ENCODE results near the gene THAP8.
A peak's percentile ranks its signal among the peaks of the same experiment; 100 is the strongest.
"Not testable (repeated sequence)": the region's sequence is repeated elsewhere in the genome, so short reads cannot be mapped to it uniquely, and the experiment has no call there.

The THAP8 gene, protein sequence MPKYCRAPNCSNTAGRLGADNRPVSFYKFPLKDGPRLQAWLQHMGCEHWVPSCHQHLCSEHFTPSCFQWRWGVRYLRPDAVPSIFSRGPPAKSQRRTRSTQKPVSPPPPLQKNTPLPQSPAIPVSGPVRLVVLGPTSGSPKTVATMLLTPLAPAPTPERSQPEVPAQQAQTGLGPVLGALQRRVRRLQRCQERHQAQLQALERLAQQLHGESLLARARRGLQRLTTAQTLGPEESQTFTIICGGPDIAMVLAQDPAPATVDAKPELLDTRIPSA

DNA sequence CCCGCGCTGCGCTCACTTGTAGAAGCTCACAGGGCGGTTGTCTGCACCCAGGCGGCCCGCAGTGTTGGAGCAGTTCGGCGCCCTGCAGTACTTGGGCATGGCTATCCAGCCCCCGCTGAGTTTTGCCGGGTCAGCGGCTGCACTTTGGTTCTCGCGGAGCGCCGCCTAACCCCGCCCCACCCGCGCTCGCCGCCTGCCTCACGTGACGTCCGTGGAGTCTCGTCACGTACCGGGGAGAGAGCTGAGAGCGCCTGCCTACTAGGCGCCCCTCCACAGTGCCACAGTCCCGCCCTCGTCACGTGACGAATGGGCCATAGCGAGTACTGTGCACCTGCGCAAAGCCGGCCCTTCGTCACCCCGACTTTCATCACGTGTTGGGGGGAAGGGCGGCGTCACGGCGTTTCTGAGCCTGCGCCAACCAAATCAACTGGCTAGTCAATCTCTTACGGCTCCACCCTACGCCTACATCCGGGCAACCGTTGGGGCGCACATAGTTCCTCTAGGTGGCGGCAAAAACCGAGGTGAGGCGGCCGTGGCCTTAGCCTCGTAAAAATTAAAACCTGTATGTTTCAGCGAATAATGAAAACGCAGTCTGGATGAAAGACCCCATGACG is at the start of gene THAP8:
Gene THAP8, minus strand, starts transcription at position 167 of the 614 bp plus-strand sequence. Its CDS starts 68 bp downstream, at position 99.
- peak; percentile 96 for DNase-seq

DNA sequence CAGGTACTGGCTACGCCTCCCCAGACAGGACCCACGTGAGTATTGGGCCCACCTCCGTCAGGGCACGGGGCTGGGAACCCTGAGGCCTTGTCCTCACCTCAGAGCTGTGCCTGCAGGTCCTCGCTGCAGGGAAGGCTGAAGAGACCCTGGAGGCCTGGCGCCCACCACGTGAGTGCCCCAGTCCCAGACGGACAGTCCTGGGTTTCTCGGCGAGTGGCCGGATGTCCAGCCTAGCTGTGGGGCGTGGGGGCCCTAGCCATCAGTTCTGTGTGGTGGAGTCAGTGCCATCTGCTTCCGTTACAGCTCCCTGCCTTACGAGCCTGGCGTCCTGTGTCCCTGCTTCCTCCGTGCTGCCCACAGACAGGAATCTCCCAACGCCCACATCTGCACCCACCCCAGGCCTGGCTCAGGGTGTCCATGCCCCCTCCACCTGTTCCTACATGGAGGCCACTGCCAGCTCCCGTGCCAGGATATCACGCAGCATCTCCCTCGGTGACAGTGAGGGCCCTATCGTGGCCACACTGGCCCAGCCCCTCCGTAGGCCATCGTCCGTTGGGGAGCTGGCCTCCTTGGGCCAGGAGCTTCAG is 49.0 kb upstream of the THAP8 start:
- DNase-seq = no peak

DNA sequence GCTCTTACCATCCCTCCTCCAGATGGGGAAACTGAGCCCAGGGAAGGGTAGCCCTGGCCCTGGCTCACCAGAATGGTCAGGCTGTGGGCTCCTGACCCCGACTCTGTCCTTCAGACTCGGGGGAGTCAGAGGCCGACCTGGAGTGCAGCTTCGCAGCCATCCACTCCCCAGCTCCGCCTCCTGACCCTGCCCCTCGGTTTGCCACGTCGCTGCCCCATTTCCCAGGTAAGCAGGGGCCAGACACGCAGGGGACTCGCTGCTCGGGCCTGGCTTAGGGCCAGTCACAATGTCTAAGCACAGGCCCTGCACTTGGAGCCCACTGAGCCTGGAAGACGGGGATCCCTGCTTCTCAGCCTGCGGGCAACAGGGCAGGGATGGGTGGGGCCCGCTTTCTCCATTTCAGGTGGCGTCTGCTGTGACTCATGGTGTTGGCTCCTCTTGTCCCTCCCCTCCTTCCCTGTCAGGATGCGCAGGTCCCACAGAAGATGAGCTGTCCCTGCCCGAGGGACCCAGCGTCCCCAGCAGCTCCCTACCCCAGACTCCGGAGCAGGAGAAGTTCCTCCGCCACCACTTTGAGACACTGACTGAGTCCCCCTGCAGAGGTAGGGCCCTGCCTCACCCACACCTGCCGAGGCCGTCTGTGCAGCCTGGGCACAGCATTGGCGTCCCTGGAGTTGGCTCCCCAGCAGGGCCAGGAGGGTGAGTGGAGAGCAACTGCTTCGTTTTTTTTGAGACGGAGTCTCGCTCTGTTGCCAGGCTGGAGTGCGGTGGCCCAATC is 47.7 kb upstream of the THAP8 start:
- no peak for DNase-seq

DNA sequence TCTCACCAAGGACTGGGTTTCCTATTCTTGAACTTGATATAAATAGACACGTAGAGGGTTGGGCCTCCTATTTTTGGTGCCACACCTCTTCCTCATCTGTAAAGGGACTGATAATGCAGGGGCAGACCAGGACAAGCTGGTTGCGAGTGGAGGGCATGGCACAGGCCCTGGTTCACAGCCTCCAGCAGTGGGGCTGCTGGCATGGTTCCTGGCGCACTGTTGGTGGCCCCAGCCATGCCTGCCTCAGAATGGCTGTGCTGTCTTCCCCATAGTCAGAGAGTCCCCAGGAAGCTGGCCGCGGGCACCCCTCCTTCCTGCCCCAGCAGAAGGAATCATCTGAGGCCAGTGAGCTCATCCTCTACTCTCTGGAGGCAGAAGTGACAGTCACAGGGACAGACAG is 46.4 kb upstream of the THAP8 start:
- DNase-seq = no peak

DNA sequence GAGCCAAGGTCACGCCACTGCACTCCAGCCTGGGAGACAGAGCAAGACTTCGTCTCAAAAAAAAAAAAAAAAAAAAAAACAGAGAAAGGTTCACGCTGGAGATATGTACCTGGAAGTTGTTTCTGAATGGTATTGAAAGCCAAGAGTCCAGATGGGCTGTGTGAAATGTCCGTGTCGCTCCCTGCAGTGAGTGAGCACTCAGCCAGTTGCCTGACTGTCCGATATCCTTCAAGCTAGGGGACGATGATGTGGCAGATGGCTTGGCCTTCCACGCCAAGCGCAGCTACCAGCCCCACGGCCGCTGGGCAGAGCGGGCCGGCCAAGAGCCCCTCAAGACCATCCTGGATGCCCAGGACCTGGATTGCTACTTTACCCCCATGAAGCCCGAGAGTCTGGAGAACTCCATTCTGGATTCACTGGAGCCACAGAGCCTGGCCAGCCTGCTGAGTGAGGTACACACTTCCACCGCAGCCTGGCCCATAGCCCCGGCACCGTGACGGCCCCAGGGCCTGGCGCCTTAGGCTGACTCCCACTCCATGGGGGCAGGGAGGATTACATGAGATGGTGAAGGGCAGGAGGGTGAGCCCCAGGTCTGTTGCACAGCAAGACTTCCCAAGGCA is 45.2 kb upstream of the THAP8 start:
- no peak for DNase-seq

DNA sequence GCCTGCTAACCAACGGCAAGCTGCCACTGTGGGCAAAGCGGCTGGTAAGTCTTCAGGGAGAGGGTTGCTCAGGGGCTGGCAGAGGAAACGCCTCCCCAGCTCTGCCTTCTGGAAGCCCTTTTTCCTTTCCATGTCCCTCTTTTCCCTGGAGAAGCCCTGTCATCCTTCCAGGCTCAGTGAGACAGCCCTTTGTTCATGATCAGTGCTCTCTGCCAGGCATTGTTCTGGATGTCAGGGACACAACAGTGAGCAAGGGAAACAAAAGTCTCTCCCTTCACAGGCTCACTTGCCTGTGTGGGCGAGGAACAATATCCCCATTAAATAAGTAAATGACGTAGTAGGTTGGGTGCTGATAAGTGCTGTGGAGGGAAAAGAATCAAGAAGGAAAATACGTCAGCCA is 43.0 kb upstream of the THAP8 start:
- DNase-seq = no peak

DNA sequence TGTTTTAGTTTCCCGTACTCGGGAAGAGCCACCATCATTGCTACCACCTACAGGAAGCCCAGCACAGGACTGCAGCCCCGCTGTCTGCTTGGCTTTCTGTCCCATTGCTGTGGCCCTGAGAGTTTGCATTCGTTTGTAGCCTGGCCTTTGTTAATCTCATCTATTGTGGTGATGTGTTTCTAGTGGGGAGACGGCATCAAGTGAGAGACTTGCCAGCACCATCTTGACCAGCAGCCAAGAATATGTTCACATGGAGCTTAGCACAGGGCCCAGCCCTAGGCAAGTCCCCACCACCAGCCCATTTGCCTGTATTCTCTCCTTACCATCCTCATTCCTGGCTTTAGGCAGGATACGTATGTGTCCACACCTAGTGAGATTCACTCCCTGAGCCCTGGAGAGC is 39.6 kb upstream of the THAP8 start:
- DNase-seq = no peak

DNA sequence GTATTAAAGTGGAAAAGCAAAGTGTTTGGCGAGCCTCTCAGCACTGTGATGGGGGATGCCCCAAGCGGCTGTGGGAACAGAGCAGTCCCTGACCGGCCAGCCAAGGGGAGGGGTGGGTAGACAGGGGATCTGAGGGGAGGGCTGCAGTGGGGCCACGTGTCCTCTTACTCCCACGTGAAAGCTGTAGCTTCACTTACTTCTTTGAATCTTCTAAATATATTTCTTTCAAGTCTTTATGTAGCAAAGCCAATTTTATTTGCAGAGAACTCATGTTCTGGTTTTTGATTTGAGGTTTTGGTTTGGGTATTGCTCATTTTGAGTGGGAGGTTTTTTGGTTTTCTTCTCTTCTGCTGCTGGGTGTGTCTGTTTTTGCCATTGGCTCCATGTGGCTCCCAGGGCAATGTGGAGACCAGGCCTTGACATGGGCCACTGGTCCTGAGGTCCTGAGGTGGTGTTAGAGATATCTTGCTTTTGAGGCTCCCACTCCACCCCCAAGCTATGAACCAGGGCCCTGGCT is 39.1 kb upstream of the THAP8 start:
- DNase-seq = no peak

DNA sequence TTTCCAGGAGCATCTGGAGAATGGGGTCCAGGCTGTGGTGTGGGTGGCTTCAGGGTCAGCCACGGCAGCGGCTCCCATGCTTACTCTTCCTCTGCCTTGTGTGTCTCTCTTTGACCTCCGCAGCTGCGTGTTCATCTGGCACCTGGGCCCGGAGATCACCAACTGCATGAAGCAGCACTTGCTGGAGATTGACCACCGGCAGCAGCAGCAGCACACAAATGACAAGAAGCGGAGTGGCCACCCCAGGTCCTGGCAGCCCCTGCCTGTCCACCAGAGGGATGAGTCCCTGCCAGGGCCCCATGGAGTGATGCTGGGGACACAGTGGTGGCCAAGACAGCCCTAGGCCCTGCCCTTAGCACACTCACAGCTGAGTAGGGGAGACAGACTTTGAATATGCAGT is 38.5 kb upstream of the THAP8 start:
- no peak for DNase-seq

DNA sequence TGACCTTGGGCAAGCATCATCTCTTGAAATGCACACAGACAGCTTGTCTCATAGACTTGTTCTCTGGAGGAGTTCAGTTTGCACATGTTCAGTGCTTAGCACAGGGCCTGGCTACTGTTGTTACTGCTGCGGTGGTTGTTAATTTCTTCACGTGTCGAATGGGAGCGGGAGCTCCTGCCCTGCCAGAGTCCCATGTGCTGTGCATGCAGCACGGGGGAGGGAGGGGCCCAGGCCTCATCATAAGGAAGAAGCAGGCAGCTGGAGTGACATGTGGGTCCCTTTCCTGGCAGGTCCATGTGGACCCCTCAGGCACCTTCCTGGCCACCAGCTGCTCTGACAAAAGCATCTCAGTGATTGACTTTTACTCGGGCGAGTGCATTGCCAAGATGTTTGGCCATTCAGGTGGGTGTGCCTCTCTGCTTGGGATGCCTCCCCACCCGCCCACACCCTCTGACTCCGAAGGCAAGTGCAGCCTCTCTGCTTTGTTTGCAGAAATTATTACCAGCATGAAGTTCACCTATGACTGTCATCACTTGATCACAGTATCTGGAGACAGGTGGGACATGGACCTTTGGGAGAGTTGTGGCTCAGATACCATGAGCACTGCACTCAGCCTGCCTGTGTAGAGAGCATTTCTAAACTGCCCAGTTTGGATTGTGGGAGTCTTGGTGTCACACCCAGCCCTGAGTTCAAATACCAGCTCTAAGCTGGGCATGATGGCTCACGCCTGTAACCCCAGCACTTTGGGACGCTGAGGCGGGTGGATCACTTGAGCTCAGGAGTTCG is 37.0 kb upstream of the THAP8 start:
- DNase-seq = no peak

DNA sequence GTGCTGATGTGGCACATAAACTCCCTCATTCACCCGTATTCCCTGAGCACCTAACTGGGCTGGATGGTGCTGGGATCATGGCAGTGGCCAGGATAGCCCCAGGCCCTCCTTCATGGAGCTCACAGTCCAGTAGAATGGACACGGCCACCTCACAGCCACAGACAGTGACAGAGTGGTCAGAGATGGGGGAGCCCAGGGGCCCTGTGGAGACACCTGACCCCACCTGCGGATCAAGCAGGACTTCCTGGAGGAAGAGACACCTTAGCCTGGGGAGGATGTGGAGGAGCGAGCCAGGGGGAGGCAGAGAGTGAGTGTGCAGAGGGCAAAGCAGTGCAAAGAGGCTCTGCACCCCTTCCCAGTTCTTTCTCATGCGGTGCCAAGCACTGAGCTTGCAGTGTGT is 35.8 kb upstream of the THAP8 start:
- no peak for DNase-seq

DNA sequence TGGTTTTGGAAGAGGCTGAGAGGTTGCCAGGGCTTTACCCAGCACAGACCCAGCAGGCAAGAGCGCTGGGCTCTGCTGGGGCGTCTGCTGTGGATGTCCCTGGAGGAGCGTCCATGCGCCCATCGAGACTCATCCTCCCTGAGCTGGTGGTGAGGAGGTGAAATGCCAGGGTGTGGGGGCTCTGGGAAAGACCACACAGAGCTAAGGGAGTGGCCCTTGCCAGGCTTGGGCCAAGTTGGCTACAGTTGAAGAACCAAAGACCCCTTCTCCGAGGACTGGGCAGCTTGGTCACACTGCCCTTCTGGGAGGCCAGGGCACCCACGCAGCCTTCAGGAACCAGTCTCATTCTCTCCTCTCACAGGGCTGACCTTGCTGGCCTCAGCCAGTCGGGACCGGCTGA is 32.2 kb upstream of the THAP8 start:
- DNase-seq = no peak

DNA sequence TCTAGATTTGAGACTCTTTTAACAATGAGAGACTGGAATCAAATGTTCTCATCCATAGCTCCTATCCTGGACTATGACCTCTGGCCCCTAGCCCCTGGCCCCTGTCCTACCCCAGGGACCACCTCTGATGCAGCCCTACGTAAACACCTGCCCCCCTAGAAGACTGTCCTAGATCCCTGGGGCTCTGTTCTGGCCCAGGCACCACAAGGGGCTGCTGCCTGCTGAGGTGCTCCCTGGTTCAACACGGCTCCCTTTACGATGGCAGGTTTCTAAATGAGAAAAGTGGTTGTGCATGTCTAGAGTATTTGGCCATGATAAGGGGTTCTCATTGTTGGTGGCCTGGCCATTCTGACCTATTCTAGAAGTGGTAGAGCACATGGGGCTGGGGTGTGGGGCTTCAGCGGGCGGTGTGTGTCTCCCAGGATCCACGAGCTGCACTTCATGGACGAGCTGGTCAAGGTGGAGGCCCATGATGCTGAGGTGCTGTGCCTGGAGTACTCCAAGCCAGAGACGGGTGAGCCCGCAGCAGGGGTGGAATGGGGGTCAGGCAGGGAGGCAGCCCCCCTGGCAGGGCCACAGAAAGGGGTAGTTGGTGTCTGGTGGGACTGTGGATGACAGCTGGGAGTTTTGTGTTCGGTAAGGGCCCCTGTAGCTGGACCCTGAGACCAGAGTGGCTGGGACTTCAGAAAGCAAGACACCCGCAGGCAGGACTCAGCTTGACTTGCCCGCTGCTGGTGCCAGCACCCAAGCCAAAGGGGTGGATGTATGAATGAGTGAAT is 30.3 kb upstream of the THAP8 start:
- DNase-seq = no peak

DNA sequence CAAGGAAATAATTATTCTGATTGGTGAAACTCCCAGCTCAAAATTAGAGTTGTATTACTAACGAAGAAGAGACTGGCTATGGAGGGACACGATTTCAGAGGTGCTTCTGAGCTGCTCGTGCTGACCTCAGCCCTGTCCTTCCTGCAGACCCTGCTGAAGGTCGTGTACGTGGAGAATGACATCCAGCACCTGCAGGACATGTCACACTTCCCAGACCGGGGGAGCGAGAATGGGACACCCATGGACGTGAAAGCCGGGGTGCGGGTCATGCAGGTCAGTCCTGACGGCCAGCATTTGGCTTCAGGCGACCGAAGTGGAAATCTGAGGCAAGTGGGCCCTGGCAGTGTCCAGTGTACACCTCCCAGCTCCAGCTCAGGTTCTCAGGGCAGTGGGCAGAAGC is 28.8 kb upstream of the THAP8 start:
- DNase-seq = no peak

DNA sequence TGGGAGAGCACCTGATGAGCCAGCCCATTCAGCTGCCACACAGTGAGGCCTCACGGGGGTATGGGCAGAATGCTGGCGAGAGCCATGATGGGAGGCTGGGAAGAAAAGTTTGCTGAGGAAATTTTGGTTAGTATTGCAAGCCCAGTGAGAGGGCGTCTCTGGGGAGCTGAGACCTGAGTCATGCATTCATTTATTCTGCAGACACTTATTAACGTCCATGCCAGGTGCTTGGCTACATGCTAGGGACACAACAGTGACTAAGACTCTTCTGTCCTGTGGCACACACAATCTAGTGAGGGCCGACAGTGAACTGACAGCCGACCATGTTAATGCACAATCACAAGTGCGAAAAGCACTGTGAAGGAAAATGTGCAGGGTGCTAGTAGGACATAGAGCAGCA is 27.8 kb upstream of the THAP8 start:
- DNase-seq = no peak

DNA sequence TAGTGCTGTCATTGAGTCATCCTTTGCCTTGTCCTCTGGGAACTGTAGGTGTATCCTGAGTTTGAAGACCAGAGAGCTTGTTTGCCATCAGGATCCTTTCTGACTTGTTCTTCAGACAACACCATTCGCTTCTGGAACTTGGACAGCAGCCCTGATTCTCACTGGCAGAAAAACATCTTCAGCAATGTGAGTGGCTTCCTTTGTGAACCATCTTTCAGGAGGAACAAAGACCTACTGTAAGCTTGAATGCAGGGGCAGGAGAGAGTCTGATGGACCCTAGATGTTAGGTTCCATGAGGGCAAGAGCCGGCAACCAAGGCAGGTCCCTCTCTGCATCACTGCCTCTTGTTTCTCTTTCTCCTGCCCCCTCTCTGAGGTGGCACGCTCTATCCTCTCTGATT is 27.3 kb upstream of the THAP8 start:
- no peak for DNase-seq

DNA sequence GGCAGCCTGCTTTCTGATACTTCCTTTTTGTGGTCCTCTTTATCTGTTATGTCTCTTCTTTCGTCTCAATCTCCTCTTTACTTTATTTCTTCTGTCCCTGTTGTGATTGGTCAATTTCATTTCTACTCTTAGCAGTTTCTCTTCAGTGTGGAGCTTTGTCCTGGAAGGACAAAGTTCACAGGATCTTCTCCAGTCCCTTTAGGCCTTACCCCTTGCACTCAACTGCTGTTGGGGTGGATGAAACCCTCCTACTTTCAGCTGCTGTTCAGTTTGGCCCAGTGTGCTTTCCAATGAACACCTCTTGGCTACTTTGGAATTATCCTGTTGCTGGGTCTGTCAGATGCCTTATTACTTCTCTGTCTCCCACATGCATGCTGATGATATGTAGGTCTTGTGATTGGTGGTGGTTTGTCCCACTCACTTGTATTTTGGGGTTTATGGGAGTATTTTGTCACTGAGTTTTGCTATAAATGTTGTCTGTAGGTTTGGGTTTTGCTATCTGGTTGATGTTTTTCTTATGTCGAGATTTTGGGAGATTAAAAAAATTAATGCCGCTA is 25.4 kb upstream of the THAP8 start:
- no peak for DNase-seq

DNA sequence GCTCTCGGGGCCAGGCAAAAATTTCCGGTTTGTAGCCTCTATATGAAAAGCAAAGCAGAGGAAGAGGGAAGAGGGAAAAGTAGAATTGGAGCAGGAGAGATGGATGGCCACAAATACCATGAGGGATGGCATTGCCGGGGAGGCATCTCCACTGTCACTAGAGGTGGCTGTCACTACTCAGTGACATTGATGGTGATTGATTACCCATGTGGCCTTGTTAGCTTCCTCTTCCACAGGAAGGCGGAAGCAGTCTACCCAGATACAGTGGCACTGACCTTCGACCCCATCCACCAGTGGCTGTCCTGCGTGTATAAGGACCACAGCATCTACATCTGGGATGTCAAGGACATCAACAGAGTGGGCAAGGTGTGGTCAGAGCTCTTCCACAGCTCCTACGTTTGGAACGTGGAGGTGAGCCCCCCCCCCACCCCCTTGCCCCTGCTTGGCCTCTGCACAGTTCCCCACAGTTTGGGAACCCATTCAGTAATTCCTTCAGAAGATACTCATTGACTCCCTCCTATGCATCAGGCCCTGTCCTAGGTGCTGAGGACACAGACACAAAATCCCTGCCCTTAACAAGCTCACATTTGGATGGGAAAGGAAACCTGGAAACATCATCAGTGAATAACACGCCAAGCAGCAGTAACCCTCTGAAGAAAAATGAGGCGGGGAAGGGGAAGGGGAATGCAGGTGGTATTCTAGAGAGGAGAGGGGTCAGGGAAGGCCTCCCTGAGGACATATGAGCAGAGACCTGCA is 19.2 kb upstream of the THAP8 start:
- DNase-seq = no peak

DNA sequence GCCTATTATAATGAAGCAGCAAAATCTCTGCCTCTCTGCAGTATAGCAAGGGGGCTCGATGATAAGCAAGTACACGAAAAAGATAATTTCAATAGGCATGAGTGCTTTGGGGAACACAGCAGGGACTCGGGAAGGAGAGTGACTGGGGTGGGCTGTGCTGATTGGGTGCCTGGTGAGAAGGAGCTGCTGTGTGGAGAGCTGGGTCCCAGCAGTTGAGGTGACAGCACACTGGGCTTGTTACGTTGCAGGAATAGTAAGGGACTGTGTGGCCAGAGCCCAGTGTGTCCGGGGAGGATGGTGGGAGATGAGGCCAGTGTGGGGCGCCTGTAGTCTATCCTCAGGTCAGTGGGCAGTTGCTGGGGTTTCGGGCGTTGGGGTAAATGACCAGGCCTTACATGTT is 18.0 kb upstream of the THAP8 start:
- no peak for DNase-seq

DNA sequence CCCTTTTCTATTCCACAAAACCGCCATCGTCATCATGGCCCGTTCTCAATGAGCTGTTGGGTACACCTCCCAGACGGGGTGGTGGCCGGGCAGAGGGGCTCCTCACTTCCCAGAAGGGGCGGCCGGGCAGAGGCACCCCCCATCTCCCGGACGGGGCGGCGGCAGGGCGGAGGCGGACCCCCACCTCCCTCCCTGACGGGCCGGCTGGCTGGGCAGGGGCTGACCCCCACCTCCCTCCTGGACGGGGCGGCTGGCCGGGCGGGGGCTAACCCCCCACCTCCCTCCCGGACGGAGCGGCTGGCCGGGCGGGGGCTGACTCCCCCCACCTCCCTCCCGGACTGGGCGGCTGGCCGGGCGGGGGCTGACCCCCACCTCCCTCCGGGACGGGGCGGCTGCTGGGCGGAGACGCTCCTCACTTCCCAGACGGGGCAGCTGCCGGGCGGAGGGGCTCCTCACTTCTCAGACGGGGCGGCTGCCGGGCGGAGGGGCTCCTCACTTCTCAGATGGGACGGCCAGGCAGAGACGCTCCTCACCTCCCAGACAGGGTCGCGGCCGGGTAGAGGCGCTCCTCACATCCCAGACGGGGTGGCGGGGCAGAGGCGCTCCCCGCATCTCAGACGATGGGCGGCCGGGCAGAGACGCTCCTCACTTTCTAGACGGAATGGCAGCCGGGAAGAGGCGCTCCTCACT is 14.9 kb upstream of the THAP8 start:
- DNase-seq = not testable (repeated sequence)
